IMR-90 (cell line): ENCODE measurements around the gene LONP1.

Experiments used
- BHLHE40 ChIP-seq: fragments of 150-350 bp; IDR thresholded peaks from 2 replicates; pipeline ENCODE4 v1.6.1; 2016; ENCODE audit warnings: mild to moderate bottlenecking, low read depth, low read length
- CEBPB ChIP-seq: IDR thresholded peaks from 2 replicates; pipeline ENCODE4 v1.6.1; 2012; ENCODE audit warnings: low read depth, low read length, improper control_type of control experiment
- CHD1 ChIP-seq: IDR thresholded peaks from 2 replicates; pipeline ENCODE4 v1.6.1; 2012; ENCODE audit warnings: low read depth, low read length, improper control_type of control experiment
- FOS ChIP-seq: fragments of 150-350 bp; IDR thresholded peaks from 2 replicates; pipeline ENCODE4 v1.6.1; 2016; ENCODE audit warnings: low read depth, low read length
- NFE2L2 ChIP-seq: fragments of 150-350 bp; IDR thresholded peaks from 2 replicates; pipeline ENCODE4 v1.6.1; 2016; ENCODE audit warnings: low read depth, mild to moderate bottlenecking, low read length
- POLR2A ChIP-seq: IDR thresholded peaks from 2 replicates; pipeline ENCODE4 v1.6.1; 2012; ENCODE audit warnings: mild to moderate bottlenecking, low read depth, low read length
- RAD21 ChIP-seq: IDR thresholded peaks from 2 replicates; pipeline ENCODE4 v1.6.1; 2012; ENCODE audit warnings: low read length, improper control_type of control experiment
- RFX5 ChIP-seq: IDR thresholded peaks from 2 replicates; pipeline ENCODE4 v1.8.0; 2012; ENCODE audit warnings: low read depth, mild to moderate bottlenecking, low read length, moderate library complexity
- SMC3 ChIP-seq: fragments of 150-350 bp; IDR thresholded peaks from 2 replicates; pipeline ENCODE4 v1.6.1; 2016; ENCODE audit warnings: low read depth, mild to moderate bottlenecking, antibody characterized with exemption, low read length, moderate library complexity
- TF ChIP-seq, protein P1 (sequence below): conservative IDR thresholded peaks from 2 replicates; pipeline ENCODE4 v1.5.1; 2012; ENCODE audit warnings: mild to moderate bottlenecking, low read depth, low read length, improper control_type of control experiment
- TF ChIP-seq, protein P2 (sequence below): fragments of 150-350 bp; IDR thresholded peaks from 2 replicates; pipeline ENCODE4 v1.6.1; 2017; ENCODE audit warnings: mild to moderate bottlenecking, antibody characterized with exemption, low read length, low read depth

DNA sequence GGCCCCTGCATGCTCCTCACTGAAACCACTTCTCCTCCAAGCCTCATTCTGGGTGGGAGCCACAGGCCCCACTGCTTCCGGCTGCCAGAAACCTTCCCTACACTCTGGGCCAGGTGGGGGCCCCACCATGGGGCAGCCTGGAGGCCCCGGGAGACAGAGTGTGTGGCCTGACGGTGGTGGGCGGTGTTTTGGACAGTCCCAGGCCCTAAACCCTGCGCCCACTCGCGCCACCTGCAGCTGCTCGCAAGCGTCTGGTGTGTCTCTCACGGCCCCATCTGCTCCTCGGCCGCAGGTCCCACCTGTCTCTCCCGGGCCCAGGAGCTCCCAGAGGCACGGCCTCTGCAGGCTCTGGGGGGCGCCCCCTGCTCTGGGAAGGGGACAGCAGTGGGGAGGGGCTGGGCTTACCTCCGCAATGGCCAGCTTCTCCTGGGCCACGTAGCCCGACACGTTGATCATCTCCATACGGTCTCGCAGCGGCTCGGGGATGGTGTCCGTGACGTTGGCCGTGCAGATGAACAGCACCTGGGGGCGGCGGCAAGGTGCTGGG is 24.2 kb downstream of the LONP1 start:
- TF ChIP-seq, protein P1, sequence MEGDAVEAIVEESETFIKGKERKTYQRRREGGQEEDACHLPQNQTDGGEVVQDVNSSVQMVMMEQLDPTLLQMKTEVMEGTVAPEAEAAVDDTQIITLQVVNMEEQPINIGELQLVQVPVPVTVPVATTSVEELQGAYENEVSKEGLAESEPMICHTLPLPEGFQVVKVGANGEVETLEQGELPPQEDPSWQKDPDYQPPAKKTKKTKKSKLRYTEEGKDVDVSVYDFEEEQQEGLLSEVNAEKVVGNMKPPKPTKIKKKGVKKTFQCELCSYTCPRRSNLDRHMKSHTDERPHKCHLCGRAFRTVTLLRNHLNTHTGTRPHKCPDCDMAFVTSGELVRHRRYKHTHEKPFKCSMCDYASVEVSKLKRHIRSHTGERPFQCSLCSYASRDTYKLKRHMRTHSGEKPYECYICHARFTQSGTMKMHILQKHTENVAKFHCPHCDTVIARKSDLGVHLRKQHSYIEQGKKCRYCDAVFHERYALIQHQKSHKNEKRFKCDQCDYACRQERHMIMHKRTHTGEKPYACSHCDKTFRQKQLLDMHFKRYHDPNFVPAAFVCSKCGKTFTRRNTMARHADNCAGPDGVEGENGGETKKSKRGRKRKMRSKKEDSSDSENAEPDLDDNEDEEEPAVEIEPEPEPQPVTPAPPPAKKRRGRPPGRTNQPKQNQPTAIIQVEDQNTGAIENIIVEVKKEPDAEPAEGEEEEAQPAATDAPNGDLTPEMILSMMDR = no peak
- TF ChIP-seq CEBPB (no peak), POLR2A (no peak), NFE2L2 (no peak), CHD1 (no peak), BHLHE40 (no peak), RAD21 (no peak), FOS (no peak), RFX5 (no peak), SMC3 (no peak)
- TF ChIP-seq, protein P2, sequence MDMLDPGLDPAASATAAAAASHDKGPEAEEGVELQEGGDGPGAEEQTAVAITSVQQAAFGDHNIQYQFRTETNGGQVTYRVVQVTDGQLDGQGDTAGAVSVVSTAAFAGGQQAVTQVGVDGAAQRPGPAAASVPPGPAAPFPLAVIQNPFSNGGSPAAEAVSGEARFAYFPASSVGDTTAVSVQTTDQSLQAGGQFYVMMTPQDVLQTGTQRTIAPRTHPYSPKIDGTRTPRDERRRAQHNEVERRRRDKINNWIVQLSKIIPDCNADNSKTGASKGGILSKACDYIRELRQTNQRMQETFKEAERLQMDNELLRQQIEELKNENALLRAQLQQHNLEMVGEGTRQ = no peak
